Naive thymus-derived CD8-positive, alpha-beta T cell (primary cell): ENCODE results near the gene TTC1. TPM values are rescaled to one million over a fixed set of nuclear protein-coding genes. Genes with fewer than 3 reads are reported as not detected.
"Not testable (repeated sequence)": the region's sequence is repeated elsewhere in the genome, so short reads cannot be mapped to it uniquely, and the experiment has no call there.

Experiments used
- ATAC-seq, 2 donors: fragments of 150-1000 bp; cut with Tn5 transposase in 1 of 2; sonication (Bioruptor Pico), chemical (Tn5 transposase) in 1 of 2; 1 replicate in 1 of 2; 2 replicates in 1 of 2; pipeline ENCODE4 v1.10.0; 2021; ENCODE audit warnings: mild to moderate bottlenecking in 2 of 2, moderate library complexity in 2 of 2
- POLR2A ChIA-PET: fragments of 350-600 bp; sonication (Branson Sonifier 250); formaldehyde crosslinking; loops from one replicate; lab custom pipeline; 2021; ENCODE audit warnings: antibody characterized with exemption; lab: Charles Lee
- DNase-seq, 10 donors: peaks; one replicate each; pipeline versions ENCODE4 v3.0.0 to v3.0.0-alpha.2; 2020 to 2022
- H3K27ac Mint-ChIP-seq, 10 donors: one replicate each; pipeline ENCODE4 v1.8.0; 2020 to 2022; ENCODE audit warnings: mild to moderate bottlenecking in 10 of 10, mixed read lengths in 10 of 10, moderate library complexity in 4 of 10, inconsistent platforms in 1 of 10
- H3K27me3 Mint-ChIP-seq, 5 donors: one replicate each; pipeline ENCODE4 v1.8.0; 2021 to 2022; ENCODE audit warnings: mixed read lengths in 5 of 5
- H3K36me3 Mint-ChIP-seq, 3 donors: one replicate each; pipeline ENCODE4 v1.8.0; 2020 to 2022; ENCODE audit warnings: mixed read lengths in 3 of 3, mild to moderate bottlenecking in 2 of 3, inconsistent platforms in 1 of 3
- H3K4me1 Mint-ChIP-seq, 4 donors: one replicate each; pipeline ENCODE4 v1.8.0; 2021 to 2022; ENCODE audit warnings: mixed read lengths in 4 of 4
- H3K4me3 Mint-ChIP-seq, 10 donors: one replicate each; pipeline ENCODE4 v1.8.0; 2020 to 2022; ENCODE audit warnings: mild to moderate bottlenecking in 10 of 10, mixed read lengths in 10 of 10, moderate library complexity in 6 of 10, inconsistent platforms in 1 of 10
- H3K9me3 Mint-ChIP-seq, 9 donors: one replicate each; pipeline ENCODE4 v1.8.0; 2020 to 2022; ENCODE audit warnings: mixed read lengths in 9 of 9, mild to moderate bottlenecking in 3 of 9, inconsistent platforms in 1 of 9, moderate library complexity in 1 of 9
- polyA plus RNA-seq, 3 donors: library from polyadenylated mRNA; unstranded; fragments of 300-500 nt; fragmentation: Illumina TruSeq; gene quantifications; one replicate each; pipeline ENCODE4 v1.2.3, GENCODE V29; 2021
- total RNA-seq, 8 experiments: library from RNA in 2 of 8; stranded (reverse) in 2 of 8; gene quantifications; one replicate each; pipeline ENCODE4 v1.2.3 and lab custom pipeline; 2021 to 2026

Gene TTC1
- total and polyA plus RNA-seq, 5 experiments from 2014 or later, result 45.6 to 101 (median 84.7) TPM

GRCh38 chr5:160009591-160009989 lies 651 bp downstream of the TTC1 start:
- peaks cover 18 to 32% (median 32%) of the 10 kb centered on the region in 4 donors for H3K4me1 Mint-ChIP-seq
- peak overlapping the region; percentile 91 to 100 (median 94) for H3K4me3 Mint-ChIP-seq
- DNase-seq (no peak), ATAC-seq (no peak)
- H3K27ac Mint-ChIP-seq, result peak overlapping the region; percentile 94 to 99 (median 96)
- POLR2A ChIA-PET, result interaction anchor here (0.6 to 2.9 kb wide), 3 partner anchors 12 to 409 kb away, joined by 3 to 11 read pairs (median 3); partner anchors contain the start of genes PWWP2A and SLU7
- no peaks in the 10 kb centered on the region for H3K27me3 Mint-ChIP-seq
- peaks cover 0 to 36% (median 4%) of the 10 kb centered on the region in 3 donors for H3K36me3 Mint-ChIP-seq
- no peaks in the 10 kb centered on the region for H3K9me3 Mint-ChIP-seq

- POLR2A ChIA-PET, result no interaction called here
- H3K4me3 Mint-ChIP-seq, result peak overlapping the region in 7 of 10 donors; percentile 3 to 100 (median 48)
- H3K36me3 Mint-ChIP-seq, result peaks cover 0 to 46% (median 6%) of the 10 kb centered on the region in 3 donors
Measured at GRCh38 chr5:160011471-160011870, 2.5 kb downstream of the TTC1 start.

GRCh38 chr5:160014197-160014596 lies 5.3 kb downstream of the TTC1 start:
- POLR2A ChIA-PET, ATAC-seq, H3K27ac Mint-ChIP-seq, DNase-seq, H3K9me3 Mint-ChIP-seq, H3K27me3 Mint-ChIP-seq, H3K4me3 Mint-ChIP-seq: not testable (repeated sequence)
- H3K4me1 Mint-ChIP-seq, result peaks cover 17 to 40% (median 28%) of the 10 kb centered on the region in 4 donors
- peaks cover 0 to 64% (median 9%) of the 10 kb centered on the region in 3 donors for H3K36me3 Mint-ChIP-seq

More at GRCh38 chr5:160011471-160011870, 2.5 kb downstream of the TTC1 start:
- Mint-ChIP-seq H3K9me3 (no peaks in the 10 kb centered on the region), H3K27ac (peak overlapping the region in 3 of 10 donors; percentile 45 to 56 (median 51)), H3K4me1 (peaks cover 21 to 41% (median 34%) of the 10 kb centered on the region in 4 donors), H3K27me3 (no peaks in the 10 kb centered on the region)
- ATAC-seq, result no peak
- no peak for DNase-seq

- DNase-seq, result no peak
- peaks cover 0 to 52% (median 11%) of the 10 kb centered on the region in 3 donors for H3K36me3 Mint-ChIP-seq
- no peaks in the 10 kb centered on the region for H3K9me3 Mint-ChIP-seq
- H3K27me3 Mint-ChIP-seq, result no peaks in the 10 kb centered on the region
- H3K27ac Mint-ChIP-seq, result peak overlapping the region in 1 of 10 donors; percentile 77
- ATAC-seq, result no peak
- POLR2A ChIA-PET, result no interaction called here
- no peak overlapping the region for H3K4me3 Mint-ChIP-seq
- peaks cover 10 to 36% (median 20%) of the 10 kb centered on the region in 4 donors for H3K4me1 Mint-ChIP-seq
Measured at GRCh38 chr5:160018945-160019625, 10.1 kb downstream of the TTC1 start.

- Mint-ChIP-seq H3K27ac (peak overlapping the region in 3 of 10 donors; percentile 17 to 56 (median 29)), H3K27me3 (no peaks in the 10 kb centered on the region), H3K9me3 (no peaks in the 10 kb centered on the region), H3K4me3 (no peak overlapping the region), H3K4me1 (peaks cover 10 to 33% (median 19%) of the 10 kb centered on the region in 4 donors), H3K36me3 (peaks cover 0 to 58% (median 11%) of the 10 kb centered on the region in 3 donors)
- no peak for DNase-seq
- no peak for ATAC-seq
- POLR2A ChIA-PET, result no interaction called here
Measured at GRCh38 chr5:160020266-160020770, 11.4 kb downstream of the TTC1 start.

GRCh38 chr5:160020964-160021363 lies 12.0 kb downstream of the TTC1 start:
- H3K4me3 Mint-ChIP-seq, result no peak overlapping the region

GRCh38 chr5:160021831-160022446 lies 13.0 kb downstream of the TTC1 start:
- POLR2A ChIA-PET, result interaction anchor here (0.6 to 0.8 kb wide), 4 partner anchors 13 to 98 kb away, joined by 3 to 5 read pairs (median 4); partner anchors contain the start of genes PWWP2A and TTC1

More at GRCh38 chr5:160020964-160021363, 12.0 kb downstream of the TTC1 start:
- H3K27ac Mint-ChIP-seq, result peak overlapping the region in 5 of 10 donors; percentile 13 to 72 (median 56)
- peaks cover 0 to 58% (median 12%) of the 10 kb centered on the region in 3 donors for H3K36me3 Mint-ChIP-seq
- no peaks in the 10 kb centered on the region for H3K9me3 Mint-ChIP-seq
- peaks cover 9 to 33% (median 23%) of the 10 kb centered on the region in 4 donors for H3K4me1 Mint-ChIP-seq
- ATAC-seq (no peak), DNase-seq (no peak)
- POLR2A ChIA-PET, result no interaction called here
- H3K27me3 Mint-ChIP-seq, result no peaks in the 10 kb centered on the region

GRCh38 chr5:160023007-160023907 lies 14.3 kb downstream of the TTC1 start:
- POLR2A ChIA-PET, result no interaction called here
- no peaks in the 10 kb centered on the region for H3K27me3 Mint-ChIP-seq
- peaks cover 0 to 64% (median 14%) of the 10 kb centered on the region in 3 donors for H3K36me3 Mint-ChIP-seq
- ATAC-seq (no peak), DNase-seq (no peak)
- peak overlapping the region in 4 of 10 donors; percentile 7 to 81 (median 58) for H3K27ac Mint-ChIP-seq
- H3K4me1 Mint-ChIP-seq, result peaks cover 10 to 35% (median 28%) of the 10 kb centered on the region in 4 donors
- H3K9me3 Mint-ChIP-seq, result no peaks in the 10 kb centered on the region
- H3K4me3 Mint-ChIP-seq, result no peak overlapping the region

More at GRCh38 chr5:160021831-160022446, 13.0 kb downstream of the TTC1 start:
- DNase-seq (peak; percentile 15 to 73 (median 56)), ATAC-seq (peak; percentile 91 to 95)
- peaks cover 9 to 36% (median 26%) of the 10 kb centered on the region in 4 donors for H3K4me1 Mint-ChIP-seq
- no peaks in the 10 kb centered on the region for H3K27me3 Mint-ChIP-seq
- peak overlapping the region in 7 of 10 donors; percentile 15 to 91 (median 45) for H3K27ac Mint-ChIP-seq
- H3K4me3 Mint-ChIP-seq, result no peak overlapping the region
- no peaks in the 10 kb centered on the region for H3K9me3 Mint-ChIP-seq
- H3K36me3 Mint-ChIP-seq, result peaks cover 0 to 60% (median 12%) of the 10 kb centered on the region in 3 donors

GRCh38 chr5:160023908-160024630 lies 15.1 kb downstream of the TTC1 start:
- Mint-ChIP-seq H3K9me3 (no peaks in the 10 kb centered on the region), H3K4me1 (peaks cover 11 to 36% (median 27%) of the 10 kb centered on the region in 4 donors), H3K27ac (peak overlapping the region in 5 of 10 donors; percentile 7 to 81 (median 36)), H3K36me3 (peaks cover 0 to 65% (median 14%) of the 10 kb centered on the region in 3 donors), H3K4me3 (no peak overlapping the region), H3K27me3 (no peaks in the 10 kb centered on the region)
- ATAC-seq (no peak), DNase-seq (no peak)
- POLR2A ChIA-PET, result no interaction called here

GRCh38 chr5:160029004-160029403 lies 20.1 kb downstream of the TTC1 start:
- H3K9me3 Mint-ChIP-seq, result no peaks in the 10 kb centered on the region
- POLR2A ChIA-PET, result no interaction called here
- no peak for DNase-seq
- peaks cover 5 to 73% (median 16%) of the 10 kb centered on the region in 3 donors for H3K36me3 Mint-ChIP-seq
- H3K27me3 Mint-ChIP-seq, result no peaks in the 10 kb centered on the region
- H3K4me3 Mint-ChIP-seq, result no peak overlapping the region
- ATAC-seq, result no peak
- H3K4me1 Mint-ChIP-seq, result peaks cover 16 to 23% (median 19%) of the 10 kb centered on the region in 4 donors
- no peak overlapping the region for H3K27ac Mint-ChIP-seq

GRCh38 chr5:160029540-160030139 lies 20.7 kb downstream of the TTC1 start:
- POLR2A ChIA-PET, result no interaction called here
- Mint-ChIP-seq H3K4me3 (no peak overlapping the region), H3K36me3 (peaks cover 5 to 68% (median 16%) of the 10 kb centered on the region in 3 donors), H3K27me3 (no peaks in the 10 kb centered on the region), H3K9me3 (no peaks in the 10 kb centered on the region), H3K27ac (peak overlapping the region in 5 of 10 donors; percentile 12 to 67 (median 29)), H3K4me1 (peaks cover 16 to 24% (median 19%) of the 10 kb centered on the region in 4 donors)
- ATAC-seq (no peak), DNase-seq (no peak)
